Mucosa of descending colon (tissue), 3 donors: ENCODE measurements around the gene PTTG1IP. TPM values are rescaled to one million over a fixed set of nuclear protein-coding genes. Genes with fewer than 3 reads are reported as not detected.

Experiments
- ATAC-seq: fragments of 200-7000 bp; cut with Tn5 transposase; one replicate; pipeline ENCODE4 v1.9.1; 2020; ENCODE audit warnings: mild to moderate bottlenecking, moderate library complexity
- DNase-seq, 3 donors: peaks; one replicate each; pipeline ENCODE4 v3.0.0-alpha.2; 2020
- H3K36me3 ChIP-seq: fragments of 200-600 bp; one replicate; pipeline ENCODE4 v1.8.0; 2021; ENCODE audit warnings: low read depth, mild to moderate bottlenecking
- H3K4me1 ChIP-seq: fragments of 200-600 bp; one replicate; pipeline ENCODE4 v1.8.0; 2021; ENCODE audit warnings: low read depth, mild to moderate bottlenecking
- H3K4me3 ChIP-seq: fragments of 200-600 bp; one replicate; pipeline ENCODE4 v1.8.0; 2021; ENCODE audit warnings: mild to moderate bottlenecking
- H3K9me3 ChIP-seq: fragments of 200-600 bp; one replicate; pipeline ENCODE4 v1.8.0; 2021; ENCODE audit warnings: mild to moderate bottlenecking
- CTCF ChIP-seq: fragments of 200-600 bp; IDR thresholded peaks from one replicate; pipeline ENCODE4 v1.8.0; 2022; ENCODE audit warnings: antibody characterized with exemption, mild to moderate bottlenecking
- intact Hi-C, 2 donors: fragments of 100-400 bp; cut with DNase I in 1 of 2; cut with micrococcal nuclease in 1 of 2; formaldehyde crosslinking; loops; one replicate each; pipeline versions ENCODE4 v1.11.0 to v1.11.1; 2022; cut with DNase I, micrococcal nuclease
- total RNA-seq, 3 donors: library from RNA; stranded (reverse); fragmentation: NEBNext Ultra II Directional in 2 of 3; extraction: Animal tissue kit (Norgen Biotek cat#: 25700) in 2 of 3; gene quantifications; one replicate each; pipeline versions ENCODE4 v1.2.1 to v1.2.4, GENCODE V29; 2021 to 2023
- donor health status: DM: no; HTN: no; CAD: no; lungs with moderate emphysema.
- donor health status: DM: no; HTN: no; CAD: no.
- donor health status: DM: no; HTN: yes; CAD: no.

The PTTG1IP gene
- total RNA-seq, 3 donors from 2014 or later = 202 to 391 (median 286) TPM

- H3K4me1 ChIP-seq = peaks cover 75% of the 10 kb centered on the region
- no peak for TF ChIP-seq CTCF
- DNase-seq = peak in 1 of 3 donors; percentile 65
- H3K36me3 ChIP-seq = peaks cover 10% of the 10 kb centered on the region
- intact Hi-C loops = no loop called here
- no peak overlapping the region for H3K4me3 ChIP-seq
- no peaks in the 10 kb centered on the region for H3K9me3 ChIP-seq
- ATAC-seq = peak; percentile 24
Observed at GRCh38 chr21:44850208-44850800, 23.2 kb downstream of the PTTG1IP start.

- H3K4me3 ChIP-seq = no peak overlapping the region
- intact Hi-C loops = no loop called here
- ATAC-seq = peak; percentile 78
- H3K9me3 ChIP-seq = no peaks in the 10 kb centered on the region
- peak in 2 of 3 donors; percentile 68 to 71 for DNase-seq
- H3K4me1 ChIP-seq = peaks cover 75% of the 10 kb centered on the region
- peaks cover 10% of the 10 kb centered on the region for H3K36me3 ChIP-seq
- no peak for TF ChIP-seq CTCF
Observed at GRCh38 chr21:44849616-44850130, 23.8 kb downstream of the PTTG1IP start.

GRCh38 chr21:44848821-44849521 lies 24.5 kb downstream of the PTTG1IP start:
- H3K4me1 ChIP-seq = peaks cover 71% of the 10 kb centered on the region
- ATAC-seq (no peak), DNase-seq (peak in 1 of 3 donors; percentile 52)
- intact Hi-C loops = no loop called here
- no peak overlapping the region for H3K4me3 ChIP-seq
- TF ChIP-seq CTCF = no peak
- H3K36me3 ChIP-seq = peaks cover 10% of the 10 kb centered on the region
- H3K9me3 ChIP-seq = no peaks in the 10 kb centered on the region

- intact Hi-C loops = no loop called here
- DNase-seq = peak in 1 of 3 donors; percentile 42
Observed at GRCh38 chr21:44847261-44848056, 26.0 kb downstream of the PTTG1IP start.

More at GRCh38 chr21:44847261-44848056, 26.0 kb downstream of the PTTG1IP start:
- H3K4me3 ChIP-seq = no peak overlapping the region
- H3K4me1 ChIP-seq = peaks cover 56% of the 10 kb centered on the region
- ATAC-seq = no peak
- H3K9me3 ChIP-seq = no peaks in the 10 kb centered on the region
- peaks cover 10% of the 10 kb centered on the region for H3K36me3 ChIP-seq
- TF ChIP-seq CTCF = no peak
